Measurements from ENCODE around the gene ANKRD11.
"Not testable (repeated sequence)": the region's sequence is repeated elsewhere in the genome, so short reads cannot be mapped to it uniquely, and the experiment has no call there.

ANKRD11 gene

GRCh38 chr16:89256651-89257254 lies 233.6 kb downstream of the ANKRD11 start:
- DNase-seq = peak; percentile 83

- DNase-seq = no peak
Measured at GRCh38 chr16:89253548-89254287, 236.6 kb downstream of the ANKRD11 start.

GRCh38 chr16:89248196-89248982 lies 242.0 kb downstream of the ANKRD11 start:
- peak; percentile 13 for DNase-seq

- DNase-seq = not testable (repeated sequence)
Measured at GRCh38 chr16:89247734-89248075, 242.7 kb downstream of the ANKRD11 start.

GRCh38 chr16:89246903-89247733 lies 243.2 kb downstream of the ANKRD11 start:
- peak; percentile 95 for DNase-seq

GRCh38 chr16:89246383-89246902 lies 243.9 kb downstream of the ANKRD11 start:
- DNase-seq = no peak

- no peak for DNase-seq
Measured at GRCh38 chr16:89244754-89245153, 245.6 kb downstream of the ANKRD11 start.

GRCh38 chr16:89244264-89244663 lies 246.1 kb downstream of the ANKRD11 start:
- not testable (repeated sequence) for DNase-seq

GRCh38 chr16:89243664-89244063 lies 246.7 kb downstream of the ANKRD11 start:
- no peak for DNase-seq

- DNase-seq = no peak
Measured at GRCh38 chr16:89242795-89243200, 247.6 kb downstream of the ANKRD11 start.

GRCh38 chr16:89241187-89242007 lies 249.0 kb downstream of the ANKRD11 start:
- DNase-seq = peak; percentile 78

- DNase-seq = no peak
Measured at GRCh38 chr16:89237733-89238132, 252.6 kb downstream of the ANKRD11 start.

- DNase-seq = no peak
Measured at GRCh38 chr16:89233678-89234490, 256.5 kb downstream of the ANKRD11 start.

- DNase-seq = no peak
Measured at GRCh38 chr16:89232107-89232506, 258.3 kb downstream of the ANKRD11 start.

- DNase-seq = no peak
Measured at GRCh38 chr16:89230255-89230654, 260.1 kb downstream of the ANKRD11 start.

GRCh38 chr16:89224665-89225064 lies 265.7 kb downstream of the ANKRD11 start:
- no peak for DNase-seq

- DNase-seq = no peak
Measured at GRCh38 chr16:89222931-89223330, 267.4 kb downstream of the ANKRD11 start.

- no peak for DNase-seq
Measured at GRCh38 chr16:89221604-89222003, 268.8 kb downstream of the ANKRD11 start.

- no peak for DNase-seq
Measured at GRCh38 chr16:89219365-89219764, 271.0 kb downstream of the ANKRD11 start.

All from CD4-positive, alpha-beta T cell treated with Interleukin-17A for 4 hours (primary cell).